CD14-positive monocyte (primary cell): Measurements from ENCODE around the gene FXR1. TPM values are rescaled to one million over a fixed set of nuclear protein-coding genes. Genes with fewer than 3 reads are reported as not detected.

Experiments used
- DNase-seq, 3 donors: peaks; one replicate each; pipeline ENCODE4 v3.0.0-alpha.2; 2011 to 2022
- H2AFZ ChIP-seq: 2 replicates; pipeline ENCODE4 v1.6.0; 2012; ENCODE audit warnings: mild to moderate bottlenecking, low read depth, low read length, inconsistent platforms; ENCODE audit not compliant: insufficient read depth, poor library complexity, severe bottlenecking
- H3K27ac ChIP-seq, 2 donors: 1 replicate in 1 of 2; 2 replicates in 1 of 2; pipeline ENCODE4 v1.5.1; 2012 to 2013; ENCODE audit warnings: low read length in 2 of 2, control low read depth in 1 of 2, inconsistent platforms in 1 of 2, low read depth in 1 of 2, mild to moderate bottlenecking in 1 of 2
- H3K27me3 ChIP-seq, 2 donors: one replicate each; pipeline versions ENCODE4 v1.6.0 to v1.6.1; 2011 to 2013; ENCODE audit warnings: low read length in 2 of 2; ENCODE audit not compliant: control insufficient read depth in 2 of 2, insufficient read depth in 2 of 2
- H3K36me3 ChIP-seq, 2 donors: replicated peaks in 1 of 2; 1 replicate in 1 of 2; 2 replicates in 1 of 2; pipeline versions ENCODE4 v1.5.1 to v1.6.1; 2012 to 2013; ENCODE audit warnings: low read length in 2 of 2, control low read depth in 1 of 2, inconsistent platforms in 1 of 2, mild to moderate bottlenecking in 1 of 2; ENCODE audit not compliant: insufficient read depth in 2 of 2, control insufficient read depth in 1 of 2
- H3K4me1 ChIP-seq, 2 donors: 1 replicate in 1 of 2; 2 replicates in 1 of 2; pipeline versions ENCODE4 v1.5.1 to v1.6.1; 2012 to 2013; ENCODE audit warnings: low read length in 2 of 2, control low read depth in 1 of 2, inconsistent platforms in 1 of 2, mild to moderate bottlenecking in 1 of 2, moderate library complexity in 1 of 2; ENCODE audit not compliant: insufficient read depth in 2 of 2, control insufficient read depth in 1 of 2
- H3K4me2 ChIP-seq: replicated peaks from 2 replicates; pipeline ENCODE3; 2012; ENCODE audit warnings: low read length, moderate library complexity, mild to moderate bottlenecking; ENCODE audit not compliant: poor library complexity, severe bottlenecking; ENCODE audit errors: extremely low read depth
- H3K4me3 ChIP-seq, 3 experiments: fragments of 200-600 bp in 1 of 3; sonication (generic) in 1 of 3; replicated peaks in 1 of 3; 1 replicate in 2 of 3; 2 replicates in 1 of 3; pipeline ENCODE4 v1.5.1; 2011 to 2013; ENCODE audit warnings: low read length in 3 of 3, mild to moderate bottlenecking in 3 of 3, control low read depth in 2 of 3, low read depth in 2 of 3, inconsistent platforms in 1 of 3, moderate library complexity in 1 of 3
- H3K79me2 ChIP-seq: 2 replicates; pipeline ENCODE4 v1.6.0; 2012; ENCODE audit warnings: mild to moderate bottlenecking, control low read depth, inconsistent platforms, low read length, moderate library complexity; ENCODE audit not compliant: insufficient read depth
- H3K9ac ChIP-seq: 2 replicates; pipeline ENCODE4 v1.6.0; 2017; ENCODE audit warnings: low read length, mild to moderate bottlenecking; ENCODE audit not compliant: insufficient read depth, poor library complexity, severe bottlenecking
- H3K9me3 ChIP-seq, 2 donors: replicated peaks in 1 of 2; 1 replicate in 1 of 2; 2 replicates in 1 of 2; pipeline versions ENCODE4 v1.5.1 to v1.6.1; 2012 to 2013; ENCODE audit warnings: low read length in 2 of 2, control low read depth in 1 of 2; ENCODE audit not compliant: control insufficient read depth in 1 of 2, insufficient read depth in 1 of 2
- H4K20me1 ChIP-seq: 2 replicates; pipeline ENCODE4 v1.6.0; 2012; ENCODE audit warnings: mild to moderate bottlenecking, low read length, control low read depth, moderate library complexity; ENCODE audit not compliant: insufficient read depth
- H3K27ac Mint-ChIP-seq, 7 donors: one replicate each; pipeline ENCODE4 v1.8.0; 2020; ENCODE audit warnings: mild to moderate bottlenecking in 7 of 7, mixed read lengths in 7 of 7, moderate library complexity in 6 of 7, inconsistent platforms in 2 of 7
- H3K27me3 Mint-ChIP-seq, 3 donors: one replicate each; pipeline ENCODE4 v1.8.0; 2021 to 2022; ENCODE audit warnings: low read depth in 3 of 3, mild to moderate bottlenecking in 3 of 3, mixed read lengths in 3 of 3, moderate library complexity in 3 of 3, inconsistent platforms in 1 of 3
- H3K36me3 Mint-ChIP-seq, 2 donors: one replicate each; pipeline ENCODE4 v1.8.0; 2020; ENCODE audit warnings: mixed read lengths in 2 of 2, inconsistent platforms in 1 of 2, mild to moderate bottlenecking in 1 of 2
- H3K4me1 Mint-ChIP-seq: one replicate; pipeline ENCODE4 v1.8.0; 2020; ENCODE audit warnings: mild to moderate bottlenecking, mixed read lengths
- H3K4me3 Mint-ChIP-seq, 2 donors: one replicate each; pipeline ENCODE4 v1.8.0; 2020; ENCODE audit warnings: mild to moderate bottlenecking in 2 of 2, mixed read lengths in 2 of 2, moderate library complexity in 1 of 2
- H3K9me3 Mint-ChIP-seq, 7 donors: one replicate each; pipeline ENCODE4 v1.8.0; 2020 to 2022; ENCODE audit warnings: mixed read lengths in 7 of 7, mild to moderate bottlenecking in 6 of 7, moderate library complexity in 6 of 7, inconsistent platforms in 2 of 7
- CTCF ChIP-seq: fragments of 200-600 bp; IDR thresholded peaks from one replicate; pipeline ENCODE4 v1.8.0; 2022; ENCODE audit warnings: antibody characterized with exemption, mild to moderate bottlenecking
- intact Hi-C, 2 donors: fragments of 100-400 bp; cut with micrococcal nuclease; formaldehyde crosslinking; loops; one replicate each; pipeline versions ENCODE4 v1.15.0 to v1.15.1; 2023
- polyA plus RNA-seq, 3 donors: library from polyadenylated mRNA; depleted of rRNA in 1 of 3; unstranded in 2 of 3; stranded (reverse) in 1 of 3; fragments of 300-500 nt in 2 of 3; fragments of >200 nt in 1 of 3; fragmentation: Illumina TruSeq in 2 of 3; gene quantifications; 1 replicate in 2 of 3; 2 replicates in 1 of 3; pipeline ENCODE4 v1.2.3, GENCODE V29; 2012 to 2021

The FXR1 gene
- polyA plus RNA-seq, 3 donors = 22.4 to 58.6 (median 32.3) TPM

- no peaks in the 10 kb centered on the region for H4K20me1 ChIP-seq
- intact Hi-C loops = no loop called here
- Mint-ChIP-seq H3K4me3 (no peak overlapping the region), H3K27me3 (no peaks in the 10 kb centered on the region), H3K9me3 (no peaks in the 10 kb centered on the region), H3K27ac (no peak overlapping the region), H3K4me1 (peaks cover 2% of the 10 kb centered on the region), H3K36me3 (peaks cover 33 to 55% of the 10 kb centered on the region in 2 donors)
- no peaks in the 10 kb centered on the region for H3K79me2 ChIP-seq
- no peaks in the 10 kb centered on the region for H3K27me3 ChIP-seq
- peaks cover 0 to 4% of the 10 kb centered on the region in 2 donors for H3K4me1 ChIP-seq
- no peak overlapping the region for H3K4me3 ChIP-seq
- no peak for TF ChIP-seq CTCF
- no peak overlapping the region for H3K27ac ChIP-seq
- H2AFZ ChIP-seq = no peak overlapping the region
- H3K9me3 ChIP-seq = no peaks in the 10 kb centered on the region
- no peak overlapping the region for H3K9ac ChIP-seq
- H3K36me3 ChIP-seq = peaks cover 46 to 85% of the 10 kb centered on the region in 2 donors
- DNase-seq = no peak
- H3K4me2 ChIP-seq = no peak overlapping the region
Observed at GRCh38 chr3:180977498-180977897, 65.0 kb downstream of the FXR1 start.

DNA sequence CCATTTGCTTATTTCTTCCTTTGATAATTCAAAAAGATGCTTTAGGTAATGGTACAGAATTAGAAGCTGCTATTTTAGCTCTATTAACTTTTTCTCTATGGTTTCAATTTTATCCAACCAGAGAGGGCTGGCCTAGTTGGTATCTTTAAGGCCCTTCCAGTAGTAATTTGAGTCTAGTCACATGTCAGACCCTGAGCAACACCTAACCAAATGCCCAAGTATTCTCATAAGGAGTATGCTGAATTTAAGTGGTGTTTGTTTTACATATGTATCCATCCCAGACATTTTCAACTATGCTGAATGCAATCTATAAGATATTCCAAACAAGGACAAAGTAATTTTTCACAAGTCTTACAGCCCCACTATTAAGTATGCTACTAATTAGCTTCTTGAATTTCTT, 67.5 kb downstream of the FXR1 start:
- Mint-ChIP-seq H3K4me1 (no peaks in the 10 kb centered on the region), H3K27ac (no peak overlapping the region), H3K9me3 (no peaks in the 10 kb centered on the region), H3K4me3 (no peak overlapping the region), H3K27me3 (no peaks in the 10 kb centered on the region), H3K36me3 (peaks cover 27 to 42% of the 10 kb centered on the region in 2 donors)
- no peaks in the 10 kb centered on the region for H3K4me1 ChIP-seq
- peaks cover 43 to 86% of the 10 kb centered on the region in 2 donors for H3K36me3 ChIP-seq
- no peaks in the 10 kb centered on the region for H4K20me1 ChIP-seq
- no peaks in the 10 kb centered on the region for H3K79me2 ChIP-seq
- no peak for DNase-seq
- H3K27ac ChIP-seq = no peak overlapping the region
- intact Hi-C loops = no loop called here
- H3K9me3 ChIP-seq = no peaks in the 10 kb centered on the region
- TF ChIP-seq CTCF = no peak
- no peaks in the 10 kb centered on the region for H3K27me3 ChIP-seq
- no peak overlapping the region for H2AFZ ChIP-seq
- H3K4me2 ChIP-seq = no peak overlapping the region
- H3K9ac ChIP-seq = no peak overlapping the region
- H3K4me3 ChIP-seq = no peak overlapping the region
